HG03066 (cell line): ENCODE data around the gene PRR7.
"Not testable (repeated sequence)": the region's sequence is repeated elsewhere in the genome, so short reads cannot be mapped to it uniquely, and the experiment has no call there.

Source experiments
- ATAC-seq: cut with Tn5 transposase; IDR thresholded peaks from one replicate; pipeline ENCODE4 v1.9.1; 2021; ENCODE audit warnings: low read depth; ENCODE audit not compliant: unreplicated experiment

PRR7 gene

GRCh38 chr5:177446200-177447065 is at the start of gene PRR7:
PRR7 (plus strand) TSS chr5:177446814; CDS start chr5:177455068, 8,254 bp downstream.
- ATAC-seq = peak; percentile 58

- no peak for ATAC-seq
Measured at GRCh38 chr5:177397875-177398390, 48.7 kb upstream of the PRR7 start.

GRCh38 chr5:177399997-177400868 is 46.4 kb upstream of the PRR7 start, which contains the start of gene PFN3:
PFN3 (minus strand) TSS chr5:177400661; CDS start chr5:177400576, 85 bp downstream.
- ATAC-seq = no peak

GRCh38 chr5:177402271-177403043 is 44.2 kb upstream of the PRR7 start:
- ATAC-seq = no peak

- ATAC-seq = peak; percentile 23
Measured at GRCh38 chr5:177403102-177403791, 43.4 kb upstream of the PRR7 start.

GRCh38 chr5:177403792-177404640 is 42.6 kb upstream of the PRR7 start:
- ATAC-seq = peak; percentile 84

- no peak for ATAC-seq
Measured at GRCh38 chr5:177404641-177405179, 41.9 kb upstream of the PRR7 start.

- no peak for ATAC-seq
Measured at GRCh38 chr5:177405312-177405711, 41.3 kb upstream of the PRR7 start.

- no peak for ATAC-seq
Measured at GRCh38 chr5:177405805-177406204, 40.8 kb upstream of the PRR7 start.

GRCh38 chr5:177409043-177409801 is 37.4 kb upstream of the PRR7 start, which contains the start of gene F12:
F12 (minus strand) TSS chr5:177409564; CDS start chr5:177409527, 37 bp downstream.
- ATAC-seq = no peak

GRCh38 chr5:177410575-177410974 is 36.0 kb upstream of the PRR7 start:
- no peak for ATAC-seq

GRCh38 chr5:177412603-177413233 is 33.9 kb upstream of the PRR7 start:
- peak; percentile 70 for ATAC-seq

- no peak for ATAC-seq
Measured at GRCh38 chr5:177414481-177414880, 32.1 kb upstream of the PRR7 start.

- ATAC-seq = not testable (repeated sequence)
Measured at GRCh38 chr5:177417081-177417480, 29.5 kb upstream of the PRR7 start.

- ATAC-seq = no peak
Measured at GRCh38 chr5:177419046-177419445, 27.6 kb upstream of the PRR7 start.

GRCh38 chr5:177420472-177420871 is 26.1 kb upstream of the PRR7 start:
- ATAC-seq = not testable (repeated sequence)
